B cell (primary cell): ENCODE measurements around the gene PDLIM1. TPM values are rescaled to one million over a fixed set of nuclear protein-coding genes. Genes with fewer than 3 reads are reported as not detected.

Experiments
- ATAC-seq: fragments of 200-7000 bp; cut with Tn5 transposase; one replicate; pipeline ENCODE4 v1.10.0; 2021; ENCODE audit warnings: low read depth, mild to moderate bottlenecking, moderate number of reproducible peaks, moderate library complexity
- CTCF ChIA-PET: fragments of 350-600 bp; sonication (Branson Sonifier 250); formaldehyde crosslinking; loops from one replicate; lab custom pipeline; 2021; ENCODE audit warnings: antibody characterized with exemption, inconsistent platforms; lab: Charles Lee
- POLR2A ChIA-PET: fragments of 350-600 bp; sonication (Branson Sonifier 250); formaldehyde crosslinking; loops from one replicate; lab custom pipeline; 2021; ENCODE audit warnings: antibody characterized with exemption; lab: Charles Lee
- DNase-seq: peaks from one replicate; pipeline ENCODE4 v3.0.0; 2013
- H2AFZ ChIP-seq: 2 replicates; pipeline ENCODE4 v1.6.1; 2012; ENCODE audit warnings: mild to moderate bottlenecking, low read depth, low read length; ENCODE audit not compliant: insufficient read depth, poor library complexity, severe bottlenecking
- H3K27ac ChIP-seq, 2 donors: 1 replicate in 1 of 2; 2 replicates in 1 of 2; pipeline ENCODE4 v1.5.1; 2012 to 2013; ENCODE audit warnings: low read length in 2 of 2, mild to moderate bottlenecking in 2 of 2, moderate library complexity in 1 of 2
- H3K27me3 ChIP-seq, 4 experiments: fragments of 200-600 bp in 1 of 4; sonication (generic) in 1 of 4; replicated peaks in 1 of 4; 1 replicate in 2 of 4; 2 replicates in 2 of 4; pipeline versions ENCODE4 v1.6.1 to v1.7.0; 2013 to 2016; ENCODE audit warnings: low read length in 3 of 4, mild to moderate bottlenecking in 2 of 4, mixed read lengths in 1 of 4, moderate library complexity in 1 of 4; ENCODE audit not compliant: insufficient read depth in 4 of 4, control insufficient read depth in 3 of 4; ENCODE audit errors: control extremely low read depth in 1 of 4
- H3K36me3 ChIP-seq, 2 experiments: replicated peaks in 1 of 2; 1 replicate in 1 of 2; 2 replicates in 1 of 2; pipeline versions ENCODE4 v1.6.1 to v1.7.1; 2013; ENCODE audit warnings: low read length in 1 of 2; ENCODE audit not compliant: insufficient read depth in 2 of 2, control insufficient read depth in 1 of 2; ENCODE audit errors: control extremely low read depth in 1 of 2, extremely low read depth in 1 of 2
- H3K4me1 ChIP-seq, 2 donors: fragments of 200-600 bp in 1 of 2; sonication (generic) in 1 of 2; 1 replicate in 1 of 2; 2 replicates in 1 of 2; pipeline versions ENCODE4 v1.5.1 to v1.6.1; 2013 to 2017; ENCODE audit warnings: low read length in 2 of 2; ENCODE audit not compliant: control insufficient read depth in 2 of 2, insufficient read depth in 2 of 2
- H3K4me2 ChIP-seq: replicated peaks from 2 replicates; pipeline ENCODE3; 2012; ENCODE audit warnings: mild to moderate bottlenecking, low read depth, low read length; ENCODE audit not compliant: poor library complexity, severe bottlenecking
- H3K4me3 ChIP-seq, 5 experiments: fragments of 200-600 bp in 1 of 5; sonication (generic) in 1 of 5; 1 replicate in 3 of 5; 2 replicates in 2 of 5; pipeline versions ENCODE4 v1.5.1 to v1.7.0; 2011 to 2016; ENCODE audit warnings: low read length in 4 of 5, mild to moderate bottlenecking in 4 of 5, low read depth in 2 of 5, control low read depth in 1 of 5, moderate library complexity in 1 of 5; ENCODE audit not compliant: insufficient read depth in 1 of 5; ENCODE audit errors: control extremely low read depth in 1 of 5, extremely low read depth in 1 of 5
- H3K79me2 ChIP-seq: fragments of 200-600 bp; sonication (generic); one replicate; pipeline ENCODE4 v1.6.0; 2016; ENCODE audit warnings: low read length; ENCODE audit not compliant: control insufficient read depth, insufficient read depth
- H3K9ac ChIP-seq: fragments of 200-600 bp; sonication (generic); 2 replicates; pipeline ENCODE4 v1.6.1; 2017; ENCODE audit warnings: mild to moderate bottlenecking, low read length, moderate library complexity
- H3K9me3 ChIP-seq, 3 donors: one replicate each; pipeline versions ENCODE4 v1.6.1 to v1.7.1; 2013; ENCODE audit warnings: low read length in 2 of 3; ENCODE audit not compliant: control insufficient read depth in 2 of 3, insufficient read depth in 1 of 3; ENCODE audit errors: control extremely low read depth in 1 of 3
- H4K20me1 ChIP-seq: 2 replicates; pipeline ENCODE4 v1.6.0; 2012; ENCODE audit warnings: mild to moderate bottlenecking, low read length; ENCODE audit not compliant: insufficient read depth, control insufficient read depth, poor library complexity, severe bottlenecking
- H3K27ac Mint-ChIP-seq: one replicate; pipeline ENCODE4 v1.8.0; 2021; ENCODE audit warnings: mixed read lengths
- H3K27me3 Mint-ChIP-seq: one replicate; pipeline ENCODE4 v1.8.0; 2021; ENCODE audit warnings: mixed read lengths
- H3K4me1 Mint-ChIP-seq: one replicate; pipeline ENCODE4 v1.8.0; 2021; ENCODE audit warnings: mixed read lengths
- H3K4me3 Mint-ChIP-seq: one replicate; pipeline ENCODE4 v1.8.0; 2021; ENCODE audit warnings: mixed read lengths
- H3K9me3 Mint-ChIP-seq: one replicate; pipeline ENCODE4 v1.8.0; 2022; ENCODE audit warnings: mixed read lengths; ENCODE audit not compliant: insufficient read depth
- EZH2 ChIP-seq: IDR thresholded peaks from 2 replicates; pipeline ENCODE4 v1.6.1; 2012; ENCODE audit warnings: borderline replicate concordance, low read depth, mild to moderate bottlenecking, moderate library complexity, low read length; ENCODE audit not compliant: insufficient read depth, poor library complexity, severe bottlenecking
- WGBS: methylation state at CpG from one replicate; pipeline ENCODE4 v1.1.5; 2013; ENCODE audit warnings: missing lambda C conversion rate; ENCODE audit not compliant: insufficient coverage; 5-methylcytosine and 5-hydroxymethylcytosine counted together
- intact Hi-C: fragments of 100-400 bp; cut with micrococcal nuclease; formaldehyde crosslinking; loops from one replicate; pipeline ENCODE4 v1.10.0; 2022
- polyA plus RNA-seq: library from polyadenylated mRNA; depleted of rRNA; stranded (reverse); fragments of >200 nt; gene quantifications from 2 replicates; pipeline ENCODE4 v1.2.3, GENCODE V29; 2012
- total RNA-seq, 2 donors: library from RNA; stranded (reverse); fragments of 120-200 nt in 1 of 2; gene quantifications; 1 replicate in 1 of 2; 2 replicates in 1 of 2; pipeline versions ENCODE4 v1.2.3 to v1.2.4, GENCODE V29; 2013 to 2022
- TF ChIP-seq, protein P1 (sequence below): fragments of 200-600 bp; IDR thresholded peaks from one replicate; pipeline ENCODE4 v1.8.0; 2022; ENCODE audit warnings: antibody characterized with exemption, mild to moderate bottlenecking

PDLIM1 gene
- total and polyA plus RNA-seq, 2 donors (not counting 1 experiment from before 2014, with no cell fraction given) = 123 to 135 TPM

DNA sequence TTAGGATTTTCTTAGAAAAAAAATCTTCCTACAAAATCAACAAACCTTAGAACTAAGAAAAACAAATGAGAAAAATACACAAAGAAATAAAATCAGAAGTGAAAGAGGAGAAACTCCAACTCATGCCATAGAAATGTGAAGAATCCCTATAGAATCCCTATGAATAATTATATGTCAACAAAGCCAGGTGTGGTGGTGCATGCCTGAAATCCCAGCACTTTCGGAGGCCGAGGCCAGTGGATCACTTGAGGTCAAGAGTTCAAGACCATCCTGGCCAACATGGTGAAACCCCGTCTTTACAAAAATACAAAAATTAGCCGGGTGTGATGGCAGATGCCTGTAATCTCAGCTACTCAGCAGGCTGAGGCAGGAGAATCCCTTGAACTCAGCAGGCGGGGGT lies 69.7 kb downstream of the PDLIM1 start:
- H3K9me3 ChIP-seq = no peaks in the 10 kb centered on the region
- peaks cover under 1% of the 10 kb centered on the region for H3K9me3 Mint-ChIP-seq
- no peak for DNase-seq
- ATAC-seq = no peak
- TF ChIP-seq, protein P1, sequence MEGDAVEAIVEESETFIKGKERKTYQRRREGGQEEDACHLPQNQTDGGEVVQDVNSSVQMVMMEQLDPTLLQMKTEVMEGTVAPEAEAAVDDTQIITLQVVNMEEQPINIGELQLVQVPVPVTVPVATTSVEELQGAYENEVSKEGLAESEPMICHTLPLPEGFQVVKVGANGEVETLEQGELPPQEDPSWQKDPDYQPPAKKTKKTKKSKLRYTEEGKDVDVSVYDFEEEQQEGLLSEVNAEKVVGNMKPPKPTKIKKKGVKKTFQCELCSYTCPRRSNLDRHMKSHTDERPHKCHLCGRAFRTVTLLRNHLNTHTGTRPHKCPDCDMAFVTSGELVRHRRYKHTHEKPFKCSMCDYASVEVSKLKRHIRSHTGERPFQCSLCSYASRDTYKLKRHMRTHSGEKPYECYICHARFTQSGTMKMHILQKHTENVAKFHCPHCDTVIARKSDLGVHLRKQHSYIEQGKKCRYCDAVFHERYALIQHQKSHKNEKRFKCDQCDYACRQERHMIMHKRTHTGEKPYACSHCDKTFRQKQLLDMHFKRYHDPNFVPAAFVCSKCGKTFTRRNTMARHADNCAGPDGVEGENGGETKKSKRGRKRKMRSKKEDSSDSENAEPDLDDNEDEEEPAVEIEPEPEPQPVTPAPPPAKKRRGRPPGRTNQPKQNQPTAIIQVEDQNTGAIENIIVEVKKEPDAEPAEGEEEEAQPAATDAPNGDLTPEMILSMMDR = no peak
- no peak for TF ChIP-seq EZH2
- ChIA-PET POLR2A (no interaction called here), CTCF (no interaction called here)
- H3K27ac ChIP-seq = no peak overlapping the region
- no peak overlapping the region for H3K4me3 Mint-ChIP-seq
- H3K27ac Mint-ChIP-seq = no peak overlapping the region
- H3K4me3 ChIP-seq = no peak overlapping the region
- no peaks in the 10 kb centered on the region for H4K20me1 ChIP-seq
- no peaks in the 10 kb centered on the region for H3K4me1 ChIP-seq
- H3K9ac ChIP-seq = no peak overlapping the region
- H3K79me2 ChIP-seq = no peaks in the 10 kb centered on the region
- intact Hi-C loops = no loop called here
- no peak overlapping the region for H3K4me2 ChIP-seq
- H2AFZ ChIP-seq = no peak overlapping the region
- 95% methylated on average over 2 of the region's 5 CpGs for WGBS
- H3K27me3 ChIP-seq = no peaks in the 10 kb centered on the region
- no peaks in the 10 kb centered on the region for H3K4me1 Mint-ChIP-seq
- H3K27me3 Mint-ChIP-seq = no peaks in the 10 kb centered on the region
- H3K36me3 ChIP-seq = no peaks in the 10 kb centered on the region

- H3K79me2 ChIP-seq = no peaks in the 10 kb centered on the region
- H3K9me3 ChIP-seq = no peaks in the 10 kb centered on the region
- H4K20me1 ChIP-seq = no peaks in the 10 kb centered on the region
- H3K4me2 ChIP-seq = no peak overlapping the region
- no peak for TF ChIP-seq EZH2
- TF ChIP-seq, protein P1 = no peak
- no peak overlapping the region for H2AFZ ChIP-seq
- H3K27ac Mint-ChIP-seq = no peak overlapping the region
- CTCF ChIA-PET = no interaction called here
- ATAC-seq = no peak
- no CpG with 5 or more reads among the region's 3 CpGs for WGBS
- H3K4me3 Mint-ChIP-seq = no peak overlapping the region
- H3K4me3 ChIP-seq = no peak overlapping the region
- H3K27me3 Mint-ChIP-seq = no peaks in the 10 kb centered on the region
- intact Hi-C loops = no loop called here
- POLR2A ChIA-PET = no interaction called here
- DNase-seq = no peak
- no peak overlapping the region for H3K27ac ChIP-seq
- H3K9me3 Mint-ChIP-seq = peaks cover 2% of the 10 kb centered on the region
- H3K4me1 ChIP-seq = no peaks in the 10 kb centered on the region
- peaks cover 0 to 1% of the 10 kb centered on the region in 2 experiments for H3K36me3 ChIP-seq
- H3K4me1 Mint-ChIP-seq = no peaks in the 10 kb centered on the region
- no peak overlapping the region for H3K9ac ChIP-seq
- no peaks in the 10 kb centered on the region for H3K27me3 ChIP-seq
These were observed 70.3 kb downstream of the PDLIM1 start for GRCh38 chr10:95220539-95220938.
